ENCODE measurements around the gene ADCY2. TPM values are rescaled to one million over a fixed set of nuclear protein-coding genes. Genes with fewer than 3 reads are reported as not detected.
A peak's percentile ranks its signal among the peaks of the same experiment; 100 is the strongest.

ADCY2 gene
- total and polyA plus RNA-seq, 2 experiments from 2014 or later: 23.8 to 74.9 TPM

- no peak for TF ChIP-seq CTCF (conservative IDR thresholded peaks at IDR 0.05; ENCODE audit: low read depth in 2 of 2)
- no peak for TF ChIP-seq ZNF114 (CRISPR knock-in tag; IDR thresholded peaks at IDR 0.05)
- TF ChIP-seq JUNB (IDR thresholded peaks at IDR 0.05; ENCODE audit: unreplicated experiment): no peak
- TF ChIP-seq STAT1 (IDR thresholded peaks at IDR 0.05; ENCODE audit: unreplicated experiment): no peak
Measured at GRCh38 chr5:7537573-7537972, 141.6 kb downstream of the ADCY2 start (continued).

GRCh38 chr5:7539571-7539970, 143.6 kb downstream of the ADCY2 start:
- Histone ChIP-seq H3K9me2 (ENCODE audit: insufficient read depth) (0 out of 2 replicates have a peak, but pooled peaks cover 4% of the 10 kb centered on the region), H3K27ac (ENCODE audit: low read depth) (no peak overlapping the region; the same call in 1 of the 2 replicates), H4K20me1 (replicated peaks; ENCODE audit: insufficient read depth) (peaks cover 19% of the 10 kb centered on the region; the same call in 1 of the 2 replicates), H3K4me2 (no peak overlapping the region), H3K79me2 (replicated peaks; ENCODE audit: insufficient read depth) (peaks cover 74% of the 10 kb centered on the region), H3K4me3 (no peak overlapping the region), H3K36me3 (ENCODE audit: insufficient read depth) (no peaks in the 10 kb centered on the region), H3K27me3 (ENCODE audit: insufficient read depth) (no peaks in the 10 kb centered on the region), H2AFZ (no peak overlapping the region), H3F3A (replicated peaks; ENCODE audit: low read depth) (no peaks in the 10 kb centered on the region), H3K4me1 (ENCODE audit: insufficient read depth) (peaks cover 26% of the 10 kb centered on the region)
- DNase-seq (ENCODE audit: low spot score) (no peak), ATAC-seq (no peak)
- H3K36me3 Mint-ChIP-seq (ENCODE audit: low read depth): peaks cover 7% of the 10 kb centered on the region
- no peak overlapping the region for H3K4me3 Mint-ChIP-seq
- H3K4me1 Mint-ChIP-seq: peaks cover 32% of the 10 kb centered on the region
- peaks cover 2% of the 10 kb centered on the region for H3K27me3 Mint-ChIP-seq (ENCODE audit: insufficient read depth, low read depth, poor library complexity)
- H3K9me3 Mint-ChIP-seq: no peaks in the 10 kb centered on the region
- H3K27ac Mint-ChIP-seq: peak overlapping the region; percentile 46
- TF ChIP-seq ETS1 (IDR thresholded peaks at IDR 0.05): no peak
- no peak for TF ChIP-seq ZNF331 (CRISPR knock-in tag; IDR thresholded peaks at IDR 0.05; ENCODE audit: low read depth)
- TF ChIP-seq STAT1 (IDR thresholded peaks at IDR 0.05; ENCODE audit: unreplicated experiment): no peak
- TF ChIP-seq POLR2AphosphoS5 (IDR thresholded peaks at IDR 0.05; ENCODE audit: low read depth): no peak
- TF ChIP-seq CTCF (conservative IDR thresholded peaks at IDR 0.05; ENCODE audit: low read depth in 2 of 2): no peak
- TF ChIP-seq EZH2 (IDR thresholded peaks at IDR 0.05; ENCODE audit: low read depth, unreplicated experiment): no peak
- no peak for TF ChIP-seq CREB1 (CRISPR knock-in tag; IDR thresholded peaks at IDR 0.05; ENCODE audit: low read depth)
- TF ChIP-seq ZNF114 (CRISPR knock-in tag; IDR thresholded peaks at IDR 0.05): no peak
- no peak for TF ChIP-seq REST (IDR thresholded peaks at IDR 0.05; ENCODE audit: unreplicated experiment)
- TF ChIP-seq EZH2phosphoT487 (IDR thresholded peaks at IDR 0.05; ENCODE audit: unreplicated experiment): no peak
- TF ChIP-seq JUNB (IDR thresholded peaks at IDR 0.05; ENCODE audit: unreplicated experiment): no peak
- TF ChIP-seq NANOG (IDR thresholded peaks at IDR 0.05; ENCODE audit: borderline replicate concordance): no peak

Measured in GM23338 (cell line).